Measurements from ENCODE around the gene UBE2G2. TPM values are rescaled to one million over a fixed set of nuclear protein-coding genes. Genes with fewer than 3 reads are reported as not detected.

The UBE2G2 gene
- polyA plus RNA-seq, 1 donor (not counting 4 experiments of a cell fraction or from before 2014, with no cell fraction given): 106 TPM

DNA sequence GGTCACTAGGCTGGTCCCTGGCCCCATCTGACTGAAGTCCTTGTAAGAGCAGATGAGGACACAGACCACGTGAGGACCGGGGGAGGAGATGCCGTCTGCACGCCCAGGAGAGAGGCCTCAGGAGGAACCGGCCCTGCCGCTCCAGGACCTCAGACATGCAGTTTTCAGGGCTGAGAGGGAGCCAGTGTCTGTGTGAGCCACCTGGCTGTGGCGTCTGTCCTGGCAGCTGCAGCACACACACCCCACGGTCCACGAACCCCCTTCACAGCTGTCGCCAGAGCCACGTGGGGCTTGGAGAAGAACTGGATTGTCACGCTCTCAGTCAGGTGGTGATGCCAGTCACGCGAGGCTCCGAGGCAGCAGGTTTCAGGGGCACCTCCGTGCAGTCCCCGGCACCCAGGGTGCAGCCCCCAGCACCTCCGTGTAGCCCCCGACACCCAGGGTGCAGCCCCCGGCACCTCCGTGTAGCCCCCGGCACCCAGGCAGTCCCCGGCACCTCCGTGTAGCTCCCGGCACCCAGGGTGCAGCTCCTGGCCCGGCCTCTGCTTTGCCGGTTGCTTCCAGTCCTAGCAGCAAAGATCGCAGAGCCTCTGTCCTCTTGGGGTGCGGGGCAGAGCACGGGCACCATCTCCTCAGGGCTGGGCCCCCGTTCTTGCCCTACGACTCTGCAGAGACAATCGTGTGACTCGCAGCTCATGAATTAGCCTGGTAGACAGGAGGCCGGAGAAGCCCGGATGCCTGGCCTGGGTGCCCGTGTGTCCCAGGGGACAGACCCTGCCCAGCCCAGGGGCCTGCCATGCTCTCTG, 35.2 kb upstream of the UBE2G2 start:
- Histone ChIP-seq H3K79me2 (ENCODE audit: control insufficient read depth, insufficient read depth, low read length) (no peaks in the 10 kb centered on the region), H4K20me1 (ENCODE audit: control insufficient read depth, extremely low read depth, insufficient read depth, low read length) (no peaks in the 10 kb centered on the region), H3K9me3 (ENCODE audit: control insufficient read depth, low read depth, low read length) (no peaks in the 10 kb centered on the region), H3K4me1 (ENCODE audit: control insufficient read depth, extremely low read depth, insufficient read depth, low read length) (peaks cover 7% of the 10 kb centered on the region), H3K27me3 (ENCODE audit: control insufficient read depth, extremely low read depth, insufficient read depth, low read length) (no peaks in the 10 kb centered on the region), H3K9ac (ENCODE audit: control insufficient read depth, extremely low read depth, insufficient read depth, low read length) (no peak overlapping the region), H3K36me3 (ENCODE audit: control insufficient read depth in 2 of 2, extremely low read depth in 1 of 2, insufficient read depth in 2 of 2, low read length in 2 of 2) (no peaks in the 10 kb centered on the region), H3K4me3 (ENCODE audit: control insufficient read depth in 2 of 3, extremely low read depth in 1 of 3, insufficient read depth in 2 of 3, low read depth in 1 of 3, low read length in 3 of 3) (no peak overlapping the region), H3K27ac (ENCODE audit: control insufficient read depth, insufficient read depth, low read length) (no peak overlapping the region), H3K4me2 (ENCODE audit: control insufficient read depth, extremely low read depth, insufficient read depth, low read depth, low read length) (peak overlapping the region; percentile 45), H3K9me1 (ENCODE audit: control insufficient read depth, extremely low read depth, insufficient read depth, low read length) (no peaks in the 10 kb centered on the region), H2AFZ (ENCODE audit: control insufficient read depth, low read length) (peak overlapping the region; percentile 65)
- dilution Hi-C loops (cut with MboI; ENCODE audit: extremely low pct_ligation_motif_present, low sequenced_read_pairs): no loop called here
- TF ChIP-seq EZH2 (IDR thresholded peaks at IDR 0.05; ENCODE audit: low read length): no peak
- TF ChIP-seq, protein P1, sequence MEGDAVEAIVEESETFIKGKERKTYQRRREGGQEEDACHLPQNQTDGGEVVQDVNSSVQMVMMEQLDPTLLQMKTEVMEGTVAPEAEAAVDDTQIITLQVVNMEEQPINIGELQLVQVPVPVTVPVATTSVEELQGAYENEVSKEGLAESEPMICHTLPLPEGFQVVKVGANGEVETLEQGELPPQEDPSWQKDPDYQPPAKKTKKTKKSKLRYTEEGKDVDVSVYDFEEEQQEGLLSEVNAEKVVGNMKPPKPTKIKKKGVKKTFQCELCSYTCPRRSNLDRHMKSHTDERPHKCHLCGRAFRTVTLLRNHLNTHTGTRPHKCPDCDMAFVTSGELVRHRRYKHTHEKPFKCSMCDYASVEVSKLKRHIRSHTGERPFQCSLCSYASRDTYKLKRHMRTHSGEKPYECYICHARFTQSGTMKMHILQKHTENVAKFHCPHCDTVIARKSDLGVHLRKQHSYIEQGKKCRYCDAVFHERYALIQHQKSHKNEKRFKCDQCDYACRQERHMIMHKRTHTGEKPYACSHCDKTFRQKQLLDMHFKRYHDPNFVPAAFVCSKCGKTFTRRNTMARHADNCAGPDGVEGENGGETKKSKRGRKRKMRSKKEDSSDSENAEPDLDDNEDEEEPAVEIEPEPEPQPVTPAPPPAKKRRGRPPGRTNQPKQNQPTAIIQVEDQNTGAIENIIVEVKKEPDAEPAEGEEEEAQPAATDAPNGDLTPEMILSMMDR (optimal IDR thresholded peaks at IDR 0.05 in 1 of 3, IDR thresholded peaks at IDR 0.05 in 1 of 3, conservative IDR thresholded peaks at IDR 0.05 in 1 of 3; ENCODE audit: extremely low read depth in 1 of 3, insufficient read depth in 2 of 3, low read length in 3 of 3): peak in 2 of 3 experiments; percentile 3 to 5
- DNase-seq (ENCODE audit: low read depth, low spot score): no peak
- FAIRE-seq: peak; percentile 44

DNA sequence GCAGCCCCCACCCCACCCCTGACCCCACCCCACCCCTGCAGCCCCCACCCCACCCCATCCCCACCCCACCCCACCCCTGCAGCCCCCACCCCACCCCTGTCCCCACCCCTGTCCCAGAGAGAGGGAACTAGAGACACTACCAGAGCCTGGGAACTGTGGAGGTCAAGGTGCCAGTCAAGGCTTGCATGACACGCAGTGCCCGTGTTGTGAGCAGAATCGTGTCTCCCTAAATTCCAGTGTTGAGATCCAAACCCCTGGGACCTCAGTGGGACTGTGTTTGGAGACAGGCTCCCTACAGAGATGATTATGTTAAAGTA, 34.7 kb upstream of the UBE2G2 start:
- H3K27ac ChIP-seq (ENCODE audit: control insufficient read depth, insufficient read depth, low read length): no peak overlapping the region
- peak overlapping the region; percentile 65 for H2AFZ ChIP-seq (ENCODE audit: control insufficient read depth, low read length)
- H3K4me2 ChIP-seq (ENCODE audit: control insufficient read depth, extremely low read depth, insufficient read depth, low read depth, low read length): peak overlapping the region; percentile 45
- no peaks in the 10 kb centered on the region for H3K9me1 ChIP-seq (ENCODE audit: control insufficient read depth, extremely low read depth, insufficient read depth, low read length)
- H3K9ac ChIP-seq (ENCODE audit: control insufficient read depth, extremely low read depth, insufficient read depth, low read length): no peak overlapping the region
- H3K79me2 ChIP-seq (ENCODE audit: control insufficient read depth, insufficient read depth, low read length): no peaks in the 10 kb centered on the region
- H3K9me3 ChIP-seq (ENCODE audit: control insufficient read depth, low read depth, low read length): no peaks in the 10 kb centered on the region
- peak; percentile 41 for FAIRE-seq
- peaks cover 7% of the 10 kb centered on the region for H3K4me1 ChIP-seq (ENCODE audit: control insufficient read depth, extremely low read depth, insufficient read depth, low read length)
- no peaks in the 10 kb centered on the region for H4K20me1 ChIP-seq (ENCODE audit: control insufficient read depth, extremely low read depth, insufficient read depth, low read length)
- dilution Hi-C loops (cut with MboI; ENCODE audit: extremely low pct_ligation_motif_present, low sequenced_read_pairs): no loop called here
- no peak for DNase-seq (ENCODE audit: low read depth, low spot score)
- TF ChIP-seq, protein P1 (optimal IDR thresholded peaks at IDR 0.05 in 1 of 3, IDR thresholded peaks at IDR 0.05 in 1 of 3, conservative IDR thresholded peaks at IDR 0.05 in 1 of 3; ENCODE audit: extremely low read depth in 1 of 3, insufficient read depth in 2 of 3, low read length in 3 of 3): no peak
- no peak for TF ChIP-seq EZH2 (IDR thresholded peaks at IDR 0.05; ENCODE audit: low read length)
- H3K4me3 ChIP-seq (ENCODE audit: control insufficient read depth in 2 of 3, extremely low read depth in 1 of 3, insufficient read depth in 2 of 3, low read depth in 1 of 3, low read length in 3 of 3): no peak overlapping the region
- H3K36me3 ChIP-seq (ENCODE audit: control insufficient read depth in 2 of 2, extremely low read depth in 1 of 2, insufficient read depth in 2 of 2, low read length in 2 of 2): no peaks in the 10 kb centered on the region
- no peaks in the 10 kb centered on the region for H3K27me3 ChIP-seq (ENCODE audit: control insufficient read depth, extremely low read depth, insufficient read depth, low read length)
